SH-SY5Y (cell line): ENCODE measurements around the gene EPB42.

ENCODE experiments used
- GATA2 ChIP-seq: IDR thresholded peaks from 2 replicates; pipeline ENCODE4 v1.6.1; 2011; ENCODE audit warnings: mild to moderate bottlenecking, low read depth, low read length
- GATA3 ChIP-seq: IDR thresholded peaks from 2 replicates; pipeline ENCODE4 v1.6.1; 2011; ENCODE audit warnings: low read depth, mild to moderate bottlenecking, low read length, moderate library complexity

DNA sequence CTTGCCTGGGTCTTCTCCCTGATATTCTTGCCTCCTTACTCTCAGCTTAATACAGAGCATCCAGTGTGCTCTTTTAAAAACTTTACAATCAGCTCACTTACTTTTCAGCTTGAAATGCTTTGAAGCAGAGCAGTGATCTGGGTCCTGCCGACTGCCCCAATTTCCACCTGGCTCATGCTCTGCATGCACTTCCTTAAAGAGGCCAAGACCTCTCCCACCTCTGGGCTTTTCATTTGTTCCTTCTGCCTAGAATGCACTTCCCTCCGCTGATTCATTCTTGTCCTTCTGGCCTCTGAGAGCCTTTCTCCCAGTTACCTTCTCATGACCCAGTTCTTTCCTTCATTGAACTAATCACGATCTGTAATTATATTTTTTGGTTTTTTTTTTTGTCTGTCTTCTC, 37.5 kb downstream of the EPB42 start:
- no peak for TF ChIP-seq GATA3
- no peak for TF ChIP-seq GATA2
